ENCODE data around the gene ASPN.

ASPN gene
- total RNA-seq, result 0 reads per million in 2 donors

- no peak for DNase-seq
These were observed at the start of gene ASPN for GRCh38 chr9:92482329-92482728. ASPN (minus strand) TSS chr9:92482506.

DNA sequence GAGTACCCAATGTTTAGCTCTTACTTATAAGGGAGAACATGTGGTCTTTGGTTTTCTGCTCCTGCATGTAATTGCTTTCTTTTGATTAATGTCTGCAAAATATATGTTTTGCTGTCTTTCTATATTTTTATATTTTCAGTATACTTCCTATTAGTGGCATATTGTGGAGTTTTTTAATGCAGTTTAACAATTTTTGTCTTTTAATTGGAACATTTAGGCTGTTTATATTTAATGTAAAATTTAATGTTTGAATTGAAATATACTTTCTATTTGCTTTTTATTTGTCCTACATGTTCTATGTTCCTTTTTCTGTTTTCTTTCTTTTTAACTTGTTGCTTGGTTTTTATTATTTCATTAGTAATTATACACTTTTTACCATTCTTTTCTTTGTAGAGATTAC, 48.6 kb upstream of the ASPN start:
- DNase-seq, result no peak

GRCh38 chr9:92529124-92529523, 46.8 kb upstream of the ASPN start:
- DNase-seq, result no peak

GRCh38 chr9:92528522-92528849, 46.2 kb upstream of the ASPN start:
- DNase-seq, result no peak

GRCh38 chr9:92527832-92528521, 45.7 kb upstream of the ASPN start:
- DNase-seq, result no peak

DNA sequence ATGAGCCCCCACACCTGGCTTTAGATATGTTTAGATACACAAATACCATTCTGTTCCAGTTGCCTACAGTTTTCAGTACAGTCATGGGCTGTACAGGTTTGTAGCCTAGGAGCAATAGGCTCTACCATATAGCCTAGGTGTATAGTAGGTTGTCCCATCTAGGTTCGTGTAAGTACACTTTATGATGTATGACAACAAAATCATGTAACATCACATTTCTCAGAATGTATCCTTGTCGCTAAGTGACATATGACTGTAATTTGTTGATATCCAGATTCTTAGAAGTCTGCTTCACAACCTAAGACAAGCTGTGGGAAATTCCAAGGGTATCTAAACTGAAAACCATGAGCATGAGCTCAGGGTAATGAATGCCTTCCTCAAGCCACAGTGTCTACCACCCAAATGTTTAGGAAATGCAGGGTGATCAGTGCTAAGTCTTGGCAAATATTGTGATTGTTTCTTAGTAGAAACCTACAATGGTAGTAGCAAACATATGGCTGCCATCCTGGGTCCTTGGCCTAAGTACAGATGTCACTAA, 45.1 kb upstream of the ASPN start:
- no peak for DNase-seq

DNA sequence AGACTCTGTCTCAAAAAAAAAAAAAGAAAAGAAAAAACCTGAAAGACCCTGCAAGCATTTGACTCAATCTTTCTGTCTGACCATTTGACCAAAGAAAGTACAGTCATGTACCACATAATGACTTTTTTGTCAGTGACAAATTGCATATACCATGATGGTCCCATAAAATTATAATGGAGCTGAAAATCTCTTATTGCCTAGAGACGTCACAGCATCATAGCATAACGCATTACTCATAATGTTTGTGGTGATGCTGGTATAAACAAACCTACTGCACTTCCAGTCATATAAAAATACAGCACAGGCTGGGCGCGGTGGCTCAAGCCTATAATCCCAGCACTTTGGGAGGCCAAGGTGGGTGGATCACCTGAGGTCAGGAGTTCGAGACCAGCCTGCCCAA, 43.0 kb upstream of the ASPN start:
- DNase-seq, result no peak

GRCh38 chr9:92524881-92525280, 42.6 kb upstream of the ASPN start:
- DNase-seq, result no peak

- no peak for DNase-seq
These were observed 41.0 kb upstream of the ASPN start for GRCh38 chr9:92522983-92523970.

DNA sequence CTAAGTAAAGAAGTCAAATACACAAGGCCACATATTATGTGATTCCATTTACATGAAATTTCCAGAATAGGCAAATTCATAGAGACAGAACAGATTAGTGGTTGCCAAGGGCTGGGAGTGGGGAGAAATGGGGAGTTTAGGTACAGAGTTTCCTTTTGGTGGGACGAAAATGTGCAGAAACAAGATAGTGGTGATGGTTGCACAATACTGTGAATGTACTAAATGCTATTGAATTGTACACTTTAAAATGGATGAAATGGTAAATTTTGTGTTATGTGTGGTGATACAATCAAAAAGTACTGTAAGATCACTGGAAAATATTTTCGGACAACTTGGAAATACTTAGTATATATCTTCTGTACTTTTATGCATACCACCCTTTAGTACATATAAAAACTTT, 38.5 kb upstream of the ASPN start:
- no peak for DNase-seq

DNA sequence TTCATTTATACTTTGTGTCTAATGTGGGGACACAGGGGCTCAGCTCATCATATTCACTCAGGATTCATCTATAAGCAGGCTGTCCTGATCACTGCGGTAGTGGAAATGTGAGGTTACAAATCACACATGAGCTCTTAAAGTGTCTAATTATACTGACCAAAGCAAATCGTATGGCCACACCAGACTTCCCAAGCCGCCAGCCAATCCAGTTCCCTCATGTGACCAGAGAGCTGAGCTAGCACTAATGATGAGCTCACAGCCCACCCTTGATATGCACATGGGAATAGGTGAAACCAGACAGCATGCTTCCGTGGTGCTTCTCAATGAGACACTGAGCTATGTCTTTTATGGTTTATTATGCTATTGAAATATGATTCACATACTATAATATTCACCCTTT, 35.9 kb upstream of the ASPN start:
- no peak for DNase-seq

- DNase-seq, result no peak
These were observed 34.7 kb upstream of the ASPN start for GRCh38 chr9:92517046-92517445.

- no peak for DNase-seq
These were observed 34.2 kb upstream of the ASPN start for GRCh38 chr9:92516521-92516920.

DNA sequence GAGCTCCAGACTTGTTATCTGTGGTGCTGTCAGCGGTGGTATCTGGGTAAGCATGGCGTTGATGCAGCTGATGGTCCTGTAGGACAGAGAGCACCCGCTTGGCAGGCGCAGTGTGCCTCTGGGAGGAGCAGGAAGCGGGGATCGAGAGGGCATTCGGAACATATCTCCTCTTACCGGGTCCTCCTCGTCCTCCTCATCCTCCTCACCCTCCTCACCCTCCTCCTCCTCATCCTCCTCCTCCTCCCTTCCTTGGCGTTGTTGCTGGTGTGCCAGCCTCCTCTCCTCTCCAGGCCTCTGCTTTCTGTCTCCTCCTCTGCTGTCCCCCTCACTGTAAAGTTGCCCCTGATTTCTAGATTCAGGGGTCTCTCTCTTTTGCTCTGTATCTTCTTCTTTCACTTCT, 32.3 kb upstream of the ASPN start:
- no peak for DNase-seq

DNA sequence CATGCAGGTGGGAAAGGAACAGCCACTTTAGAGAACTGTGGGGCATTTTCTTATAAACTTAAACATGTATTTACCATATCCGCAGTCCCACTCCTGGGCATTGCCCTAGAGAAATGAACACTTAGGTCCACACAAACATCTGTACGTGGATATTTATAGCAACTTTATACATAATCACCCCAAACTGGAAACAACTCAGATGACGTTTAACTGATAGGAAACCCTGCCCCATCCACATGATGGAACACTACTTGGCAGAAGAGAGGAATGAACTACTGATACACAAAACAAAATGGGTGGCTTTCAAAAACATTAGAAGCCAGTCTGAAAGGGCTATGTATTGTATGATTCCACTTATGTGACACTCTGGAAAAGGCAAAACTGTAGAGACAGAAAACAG, 31.0 kb upstream of the ASPN start:
- no peak for DNase-seq

- no peak for DNase-seq
These were observed 30.3 kb upstream of the ASPN start for GRCh38 chr9:92512622-92513021.

DNA sequence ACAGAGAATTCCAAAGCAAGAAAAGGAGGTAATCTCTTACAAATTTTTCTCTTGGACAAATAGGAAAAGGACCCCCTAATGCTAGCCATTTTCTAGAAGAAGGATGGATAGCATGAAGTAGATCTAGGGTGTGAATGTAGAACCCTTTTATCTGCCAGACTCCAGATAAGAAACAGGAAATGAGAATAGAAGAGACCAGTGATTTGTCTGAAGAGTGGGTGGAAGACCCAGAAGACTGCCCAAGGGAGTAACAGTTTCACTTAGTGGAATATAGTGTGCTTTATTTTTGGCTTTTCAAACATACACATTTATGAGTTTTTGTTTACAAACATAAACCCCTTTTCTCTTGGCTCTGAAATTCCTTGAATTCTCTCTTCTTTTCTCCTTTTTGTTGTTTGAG, 28.4 kb upstream of the ASPN start:
- no peak for DNase-seq

DNA sequence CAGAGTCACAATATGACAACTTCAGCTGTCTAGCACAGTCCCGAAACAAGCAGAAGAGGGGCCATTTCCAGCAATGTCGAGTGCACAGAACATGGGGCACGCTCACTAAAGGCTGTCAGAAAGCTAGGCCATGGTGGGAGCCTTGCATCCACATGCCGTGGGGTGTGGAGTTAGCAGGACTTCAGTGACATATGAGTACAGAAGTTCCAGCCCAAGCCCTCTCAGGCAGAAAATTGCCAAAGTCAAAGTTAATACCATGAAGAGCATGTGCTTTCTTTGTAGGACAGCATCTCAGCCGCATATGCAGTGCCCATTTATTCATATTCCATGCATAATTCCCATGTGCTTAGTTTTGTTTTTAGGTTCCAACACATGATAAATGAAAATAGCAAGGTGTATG, 26.7 kb upstream of the ASPN start:
- DNase-seq, result no peak

- DNase-seq, result no peak
These were observed 25.9 kb upstream of the ASPN start for GRCh38 chr9:92508018-92508820.

GRCh38 chr9:92507496-92507895, 25.2 kb upstream of the ASPN start:
- DNase-seq, result no peak

DNA sequence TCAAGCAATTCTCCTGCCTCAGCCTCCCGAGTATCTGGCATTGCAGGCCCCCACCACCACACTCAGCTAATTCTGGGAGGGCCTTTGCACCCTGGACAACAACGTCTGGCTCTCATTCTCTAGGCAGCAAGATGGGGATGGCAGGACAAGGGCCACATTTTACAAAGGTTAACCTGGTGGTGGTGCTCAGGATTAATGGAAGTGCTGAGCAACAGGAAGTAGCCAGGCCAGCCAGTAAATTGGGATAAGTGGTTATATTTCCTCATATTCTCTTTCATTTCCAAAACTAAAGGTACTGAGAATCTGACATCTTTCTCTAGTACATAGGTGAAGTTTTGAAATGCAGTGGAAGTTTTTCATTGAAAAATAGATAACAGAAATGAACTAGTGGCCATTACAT, 24.7 kb upstream of the ASPN start:
- DNase-seq, result no peak

- DNase-seq, result no peak
These were observed 24.0 kb upstream of the ASPN start for GRCh38 chr9:92506184-92506857.

GRCh38 chr9:92504881-92505280, 22.6 kb upstream of the ASPN start:
- DNase-seq, result no peak

Data from T-helper 9 cell (primary cell).